Astrocyte (in vitro differentiated cells and primary cell): ENCODE results near the gene SSTR5. TPM values are rescaled to one million over a fixed set of nuclear protein-coding genes. Genes with fewer than 3 reads are reported as not detected.
A peak's percentile ranks its signal among the peaks of the same experiment; 100 is the strongest.

Experiments
- DNase-seq: peaks from one replicate; pipeline ENCODE4 v3.0.0-alpha.2; 2010; ENCODE audit warnings: low read depth
- FAIRE-seq: peaks from 2 replicates; lab custom pipeline; 2011; peaks lifted over from hg19 to GRCh38; lab: Jason Lieb, UNC
- H2AFZ ChIP-seq: 2 replicates; pipeline ENCODE4 v1.6.0; 2012; ENCODE audit warnings: low read depth, low read length, inconsistent platforms
- H3K27ac ChIP-seq: 2 replicates; pipeline ENCODE4 v1.5.1; 2011; ENCODE audit warnings: low read depth, low read length, inconsistent platforms
- H3K27me3 ChIP-seq: 2 replicates; pipeline ENCODE4 v1.6.0; 2011; ENCODE audit warnings: low read length, inconsistent platforms; ENCODE audit not compliant: insufficient read depth
- H3K36me3 ChIP-seq: 2 replicates; pipeline ENCODE4 v1.5.1; 2011; ENCODE audit warnings: low read length, inconsistent platforms; ENCODE audit not compliant: insufficient read depth
- H3K4me1 ChIP-seq: 2 replicates; pipeline ENCODE4 v1.5.1; 2011; ENCODE audit warnings: low read length, inconsistent platforms; ENCODE audit not compliant: insufficient read depth
- H3K4me2 ChIP-seq: 2 replicates; pipeline ENCODE4 v1.6.0; 2012; ENCODE audit warnings: low read length, inconsistent platforms
- H3K4me3 ChIP-seq: 2 replicates; pipeline ENCODE4 v1.5.1; 2011; ENCODE audit warnings: low read depth, mild to moderate bottlenecking, low read length, inconsistent platforms; ENCODE audit not compliant: insufficient read depth
- H3K79me2 ChIP-seq: 2 replicates; pipeline ENCODE4 v1.6.0; 2012; ENCODE audit warnings: mild to moderate bottlenecking, low read length, inconsistent platforms; ENCODE audit not compliant: insufficient read depth
- H3K9ac ChIP-seq: 2 replicates; pipeline ENCODE4 v1.6.0; 2012; ENCODE audit warnings: mild to moderate bottlenecking, low read length, inconsistent platforms
- H3K9me3 ChIP-seq: 2 replicates; pipeline ENCODE4 v1.5.1; 2012; ENCODE audit warnings: low read depth, mild to moderate bottlenecking, low read length, inconsistent platforms; ENCODE audit not compliant: insufficient read depth
- H4K20me1 ChIP-seq: 2 replicates; pipeline ENCODE4 v1.6.0; 2012; ENCODE audit warnings: low read length, inconsistent platforms; ENCODE audit not compliant: insufficient read depth
- H3K27ac Mint-ChIP-seq: one replicate; pipeline ENCODE4 v1.8.0; 2021; ENCODE audit warnings: mild to moderate bottlenecking, mixed read lengths; ENCODE audit not compliant: unreplicated experiment
- H3K27me3 Mint-ChIP-seq: one replicate; pipeline ENCODE4 v1.8.0; 2021; ENCODE audit warnings: low read depth, mixed read lengths; ENCODE audit not compliant: unreplicated experiment
- H3K36me3 Mint-ChIP-seq: one replicate; pipeline ENCODE4 v1.8.0; 2021; ENCODE audit warnings: low read depth, mixed read lengths; ENCODE audit not compliant: unreplicated experiment
- H3K4me1 Mint-ChIP-seq: one replicate; pipeline ENCODE4 v1.8.0; 2021; ENCODE audit warnings: low read depth, mixed read lengths; ENCODE audit not compliant: unreplicated experiment
- H3K4me3 Mint-ChIP-seq: one replicate; pipeline ENCODE4 v1.8.0; 2021; ENCODE audit warnings: mild to moderate bottlenecking, moderate library complexity, mixed read lengths; ENCODE audit not compliant: unreplicated experiment
- H3K9me3 Mint-ChIP-seq: one replicate; pipeline ENCODE4 v1.8.0; 2021; ENCODE audit warnings: mild to moderate bottlenecking, mixed read lengths; ENCODE audit not compliant: unreplicated experiment
- EZH2 ChIP-seq: IDR thresholded peaks from 2 replicates; pipeline ENCODE4 v1.6.1; 2012; ENCODE audit warnings: mild to moderate bottlenecking, low read length, inconsistent platforms; ENCODE audit not compliant: insufficient read depth
- total RNA-seq: library from RNA; stranded (reverse); gene quantifications from 2 replicates; pipeline ENCODE4 v1.2.1, GENCODE V29; 2021
- TF ChIP-seq, protein P1 (sequence below): IDR thresholded peaks from 2 replicates; pipeline ENCODE4 v1.5.1; 2011; ENCODE audit warnings: low read depth, mild to moderate bottlenecking, inconsistent platforms, low read length, moderate library complexity; ENCODE audit not compliant: insufficient read depth

The SSTR5 gene
- total RNA-seq, 1 donor from 2014 or later, result not detected

DNA sequence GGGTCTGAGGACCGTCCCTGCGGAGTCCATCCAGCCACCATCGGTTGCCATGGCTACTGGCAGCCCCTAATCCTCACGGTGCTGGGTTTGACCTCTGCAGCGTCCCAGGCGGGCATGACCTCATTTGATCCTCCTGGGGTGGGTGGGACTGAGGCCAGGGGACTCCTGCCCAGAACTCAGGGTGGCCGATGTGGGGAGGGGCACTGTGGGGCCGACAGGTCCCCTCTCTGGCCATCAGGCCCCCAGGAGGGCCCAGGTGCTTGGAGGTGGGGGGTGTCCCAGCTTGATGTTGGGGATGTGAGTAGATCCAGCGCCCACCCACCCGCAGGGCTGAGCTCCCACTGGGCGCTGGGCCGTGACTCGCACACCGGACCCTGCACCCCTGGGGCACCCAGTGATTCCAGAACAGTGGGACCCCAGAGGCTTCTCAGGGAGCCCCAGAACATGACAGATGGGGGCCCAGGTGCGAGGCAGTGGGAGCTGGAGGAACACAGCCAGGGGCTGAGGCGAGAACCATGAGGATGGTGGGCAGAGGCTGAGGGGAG, 1.6 kb upstream of the SSTR5 start:
- peaks cover 33% of the 10 kb centered on the region for H3K27me3 ChIP-seq
- FAIRE-seq (no peak), DNase-seq (no peak)
- H2AFZ ChIP-seq, result no peak overlapping the region
- H3K4me1 Mint-ChIP-seq, result no peaks in the 10 kb centered on the region
- no peak overlapping the region for H3K4me3 ChIP-seq
- H3K36me3 Mint-ChIP-seq, result no peaks in the 10 kb centered on the region
- H3K79me2 ChIP-seq, result no peaks in the 10 kb centered on the region
- no peaks in the 10 kb centered on the region for H3K4me1 ChIP-seq
- H3K9me3 Mint-ChIP-seq, result no peaks in the 10 kb centered on the region
- no peaks in the 10 kb centered on the region for H3K9me3 ChIP-seq
- H4K20me1 ChIP-seq, result no peaks in the 10 kb centered on the region
- no peak overlapping the region for H3K27ac Mint-ChIP-seq
- peaks cover 20% of the 10 kb centered on the region for H3K27me3 Mint-ChIP-seq
- H3K4me2 ChIP-seq, result no peak overlapping the region
- H3K4me3 Mint-ChIP-seq, result no peak overlapping the region
- TF ChIP-seq, protein P1, sequence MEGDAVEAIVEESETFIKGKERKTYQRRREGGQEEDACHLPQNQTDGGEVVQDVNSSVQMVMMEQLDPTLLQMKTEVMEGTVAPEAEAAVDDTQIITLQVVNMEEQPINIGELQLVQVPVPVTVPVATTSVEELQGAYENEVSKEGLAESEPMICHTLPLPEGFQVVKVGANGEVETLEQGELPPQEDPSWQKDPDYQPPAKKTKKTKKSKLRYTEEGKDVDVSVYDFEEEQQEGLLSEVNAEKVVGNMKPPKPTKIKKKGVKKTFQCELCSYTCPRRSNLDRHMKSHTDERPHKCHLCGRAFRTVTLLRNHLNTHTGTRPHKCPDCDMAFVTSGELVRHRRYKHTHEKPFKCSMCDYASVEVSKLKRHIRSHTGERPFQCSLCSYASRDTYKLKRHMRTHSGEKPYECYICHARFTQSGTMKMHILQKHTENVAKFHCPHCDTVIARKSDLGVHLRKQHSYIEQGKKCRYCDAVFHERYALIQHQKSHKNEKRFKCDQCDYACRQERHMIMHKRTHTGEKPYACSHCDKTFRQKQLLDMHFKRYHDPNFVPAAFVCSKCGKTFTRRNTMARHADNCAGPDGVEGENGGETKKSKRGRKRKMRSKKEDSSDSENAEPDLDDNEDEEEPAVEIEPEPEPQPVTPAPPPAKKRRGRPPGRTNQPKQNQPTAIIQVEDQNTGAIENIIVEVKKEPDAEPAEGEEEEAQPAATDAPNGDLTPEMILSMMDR, result no peak
- no peak for TF ChIP-seq EZH2
- H3K27ac ChIP-seq, result no peak overlapping the region
- no peak overlapping the region for H3K9ac ChIP-seq
- H3K36me3 ChIP-seq, result no peaks in the 10 kb centered on the region

DNA sequence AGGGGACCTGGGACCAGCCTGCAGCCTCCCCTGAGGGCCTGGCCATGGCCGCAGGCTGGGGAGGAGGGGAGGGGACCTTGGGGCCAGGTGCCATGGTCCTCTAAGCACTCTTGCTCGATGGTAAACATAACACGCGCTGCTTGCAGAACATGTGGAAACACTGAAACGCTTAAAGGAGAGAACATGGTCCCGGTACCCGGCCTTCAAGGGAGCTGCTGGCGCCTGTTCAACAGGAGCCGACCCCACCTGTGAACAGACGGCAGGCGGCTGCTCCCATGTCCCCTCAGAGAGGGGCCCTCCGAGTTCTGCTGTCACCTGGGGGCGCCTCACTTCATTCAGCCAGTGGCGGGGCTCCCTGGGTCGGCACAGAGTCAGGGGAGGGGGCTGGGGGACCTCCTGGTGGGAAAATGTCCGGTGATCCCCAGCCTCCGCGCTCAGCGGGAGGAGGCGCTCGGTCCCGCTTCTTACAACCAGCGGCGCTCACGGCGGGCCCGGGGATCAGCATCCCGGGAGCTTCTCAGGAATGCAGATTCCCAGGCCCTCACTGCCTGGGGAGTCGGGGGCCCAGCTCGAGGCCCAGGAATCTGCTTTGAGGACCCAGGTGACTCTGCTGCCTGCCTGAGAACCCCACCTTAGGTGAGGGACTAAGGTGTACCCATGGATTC, 854 bp upstream of the SSTR5 start:
- H2AFZ ChIP-seq, result no peak overlapping the region
- H3K4me1 ChIP-seq, result no peaks in the 10 kb centered on the region
- no peaks in the 10 kb centered on the region for H3K36me3 ChIP-seq
- no peaks in the 10 kb centered on the region for H4K20me1 ChIP-seq
- TF ChIP-seq, protein P1, result no peak
- peak; percentile 72 for TF ChIP-seq EZH2
- Mint-ChIP-seq H3K4me3 (no peak overlapping the region), H3K27ac (no peak overlapping the region), H3K9me3 (no peaks in the 10 kb centered on the region), H3K27me3 (peaks cover 25% of the 10 kb centered on the region), H3K36me3 (no peaks in the 10 kb centered on the region), H3K4me1 (no peaks in the 10 kb centered on the region)
- H3K27me3 ChIP-seq, result peaks cover 26% of the 10 kb centered on the region
- no peak overlapping the region for H3K4me3 ChIP-seq
- H3K27ac ChIP-seq, result no peak overlapping the region
- H3K9me3 ChIP-seq, result no peaks in the 10 kb centered on the region
- no peak overlapping the region for H3K9ac ChIP-seq
- FAIRE-seq, result no peak
- H3K79me2 ChIP-seq, result no peaks in the 10 kb centered on the region
- no peak for DNase-seq
- H3K4me2 ChIP-seq, result no peak overlapping the region

DNA sequence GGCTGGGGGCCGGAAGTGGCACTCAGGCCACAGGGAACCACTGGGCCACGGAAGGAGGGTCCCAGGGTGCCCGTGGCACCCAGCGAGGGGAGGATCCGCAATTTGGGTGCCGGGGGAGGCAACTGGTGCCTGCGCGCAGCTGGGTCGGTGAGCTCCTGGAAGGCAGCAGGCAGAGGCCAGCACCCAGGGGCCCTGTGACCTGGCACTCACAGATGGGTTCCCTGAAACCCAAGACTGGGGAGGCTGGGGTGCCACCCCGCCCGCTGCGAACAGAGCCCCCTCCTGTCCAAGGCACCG, 663 bp downstream of the SSTR5 start:
- no peaks in the 10 kb centered on the region for H3K36me3 Mint-ChIP-seq
- no peak overlapping the region for H3K4me2 ChIP-seq
- no peak overlapping the region for H2AFZ ChIP-seq
- H3K4me1 Mint-ChIP-seq, result no peaks in the 10 kb centered on the region
- H3K9me3 ChIP-seq, result no peaks in the 10 kb centered on the region
- no peaks in the 10 kb centered on the region for H4K20me1 ChIP-seq
- H3K27ac Mint-ChIP-seq, result no peak overlapping the region
- H3K4me3 ChIP-seq, result no peak overlapping the region
- TF ChIP-seq, protein P1, result no peak
- no peak for TF ChIP-seq EZH2
- H3K79me2 ChIP-seq, result no peaks in the 10 kb centered on the region
- H3K27me3 ChIP-seq, result peaks cover 31% of the 10 kb centered on the region
- H3K4me3 Mint-ChIP-seq, result no peak overlapping the region
- H3K36me3 ChIP-seq, result no peaks in the 10 kb centered on the region
- DNase-seq, result no peak
- H3K9me3 Mint-ChIP-seq, result no peaks in the 10 kb centered on the region
- no peak overlapping the region for H3K9ac ChIP-seq
- no peak overlapping the region for H3K27ac ChIP-seq
- no peak for FAIRE-seq
- H3K4me1 ChIP-seq, result no peaks in the 10 kb centered on the region
- peaks cover 20% of the 10 kb centered on the region for H3K27me3 Mint-ChIP-seq
